GM13976 (cell line): Measurements from ENCODE around the gene DYNLL2.
"Not testable (repeated sequence)": the region's sequence is repeated elsewhere in the genome, so short reads cannot be mapped to it uniquely, and the experiment has no call there.

Experiments
- DNase-seq: peaks from one replicate; pipeline ENCODE4 v3.0.0; 2012; ENCODE audit warnings: low spot score
- in situ Hi-C: fragments of 300-500 bp; cut with MboI; formaldehyde crosslinking; loops from one replicate; pipeline ENCODE4 v1.12.0; 2022; ENCODE audit warnings: low sequenced_read_pairs, mixed read lengths, inconsistent platforms; ENCODE audit not compliant: unreplicated experiment
- TF ChIP-seq, protein P1 (sequence below): IDR thresholded peaks from 2 replicates; pipeline ENCODE4 v1.5.1; 2012; ENCODE audit warnings: borderline replicate concordance, mild to moderate bottlenecking; ENCODE audit not compliant: insufficient read depth; ENCODE audit errors: extremely low read depth, missing control alignments, control extremely low read depth

The DYNLL2 gene

DNA sequence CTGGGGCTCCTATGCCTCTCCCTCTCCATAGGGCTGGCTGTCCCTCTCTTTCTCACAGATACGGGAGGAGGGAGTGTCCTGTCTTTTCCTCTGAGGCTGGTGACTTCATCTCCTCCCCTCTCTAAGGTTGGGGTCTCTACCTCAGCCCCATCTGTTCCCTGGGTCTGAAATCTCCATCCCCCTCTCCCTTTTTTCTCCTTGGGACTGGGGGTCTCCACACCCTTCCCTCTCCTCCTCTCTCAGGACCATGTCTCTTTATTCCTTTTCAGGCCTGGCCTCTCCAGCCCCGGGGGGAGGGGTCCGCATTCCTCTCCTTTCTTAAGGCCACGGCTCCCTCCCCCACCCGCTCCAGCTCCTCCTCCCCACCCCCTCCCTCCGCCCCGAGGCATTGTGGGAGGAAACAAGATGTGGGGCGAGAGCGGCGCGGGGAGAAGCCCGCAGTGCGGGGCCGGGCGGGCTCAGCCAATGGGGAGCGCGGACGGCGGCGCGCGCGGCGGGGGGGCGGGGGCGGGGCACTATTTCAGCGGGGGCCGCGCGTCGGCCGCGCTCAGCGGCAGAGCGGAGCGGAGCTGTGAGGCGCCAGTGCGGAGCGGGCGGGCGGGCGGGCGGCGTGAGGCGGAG is at the start of gene DYNLL2:
DYNLL2 (plus strand) TSS at position 550 of the 621 bp plus-strand sequence. CDS start 3,672 bp downstream, outside the sequence.
- peak; percentile 96 for DNase-seq
- TF ChIP-seq, protein P1, sequence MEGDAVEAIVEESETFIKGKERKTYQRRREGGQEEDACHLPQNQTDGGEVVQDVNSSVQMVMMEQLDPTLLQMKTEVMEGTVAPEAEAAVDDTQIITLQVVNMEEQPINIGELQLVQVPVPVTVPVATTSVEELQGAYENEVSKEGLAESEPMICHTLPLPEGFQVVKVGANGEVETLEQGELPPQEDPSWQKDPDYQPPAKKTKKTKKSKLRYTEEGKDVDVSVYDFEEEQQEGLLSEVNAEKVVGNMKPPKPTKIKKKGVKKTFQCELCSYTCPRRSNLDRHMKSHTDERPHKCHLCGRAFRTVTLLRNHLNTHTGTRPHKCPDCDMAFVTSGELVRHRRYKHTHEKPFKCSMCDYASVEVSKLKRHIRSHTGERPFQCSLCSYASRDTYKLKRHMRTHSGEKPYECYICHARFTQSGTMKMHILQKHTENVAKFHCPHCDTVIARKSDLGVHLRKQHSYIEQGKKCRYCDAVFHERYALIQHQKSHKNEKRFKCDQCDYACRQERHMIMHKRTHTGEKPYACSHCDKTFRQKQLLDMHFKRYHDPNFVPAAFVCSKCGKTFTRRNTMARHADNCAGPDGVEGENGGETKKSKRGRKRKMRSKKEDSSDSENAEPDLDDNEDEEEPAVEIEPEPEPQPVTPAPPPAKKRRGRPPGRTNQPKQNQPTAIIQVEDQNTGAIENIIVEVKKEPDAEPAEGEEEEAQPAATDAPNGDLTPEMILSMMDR: no peak
- in situ Hi-C loops: no loop called here

DNA sequence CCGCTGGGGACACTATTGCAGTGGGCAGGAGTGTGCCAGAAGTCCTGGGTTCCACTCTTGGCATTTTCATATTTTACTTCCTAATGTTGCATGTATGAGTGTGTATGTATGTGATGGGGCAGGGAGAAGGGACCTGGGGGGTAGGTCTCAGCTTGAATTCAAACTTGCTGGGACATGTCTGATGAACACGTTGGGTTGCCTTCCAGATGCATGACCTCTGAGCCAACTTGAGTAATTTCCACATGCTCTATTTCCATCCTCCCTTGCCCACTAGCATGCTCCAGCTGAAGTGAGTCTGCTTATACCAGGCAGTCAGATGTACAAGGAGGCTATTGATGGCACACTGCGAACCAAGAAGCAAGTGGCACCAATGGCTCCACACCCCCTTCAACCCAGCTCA is 43.2 kb upstream of the DYNLL2 start:
- in situ Hi-C loops: no loop called here
- TF ChIP-seq, protein P1: no peak
- no peak for DNase-seq

DNA sequence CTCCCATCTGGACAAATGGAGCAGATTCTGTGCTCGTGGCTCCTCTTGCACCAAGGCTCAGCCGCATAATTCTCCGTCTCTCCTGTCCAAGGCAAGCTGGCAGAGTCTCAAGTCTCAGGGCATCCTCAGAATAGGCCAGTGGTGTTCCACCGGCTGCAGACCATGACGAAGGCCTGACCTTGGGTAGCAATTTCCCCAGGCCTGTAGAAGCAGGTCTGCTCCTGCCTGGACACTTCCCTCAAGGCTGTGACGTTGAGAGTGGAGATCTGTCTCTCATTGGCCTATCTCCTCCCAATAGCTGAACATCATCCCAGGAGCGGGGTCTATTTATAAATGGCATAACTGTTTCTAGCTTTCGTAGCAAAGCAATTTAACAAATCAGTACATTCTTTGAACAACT is 42.8 kb upstream of the DYNLL2 start:
- no peak for DNase-seq
- in situ Hi-C loops: no loop called here
- TF ChIP-seq, protein P1: no peak

DNA sequence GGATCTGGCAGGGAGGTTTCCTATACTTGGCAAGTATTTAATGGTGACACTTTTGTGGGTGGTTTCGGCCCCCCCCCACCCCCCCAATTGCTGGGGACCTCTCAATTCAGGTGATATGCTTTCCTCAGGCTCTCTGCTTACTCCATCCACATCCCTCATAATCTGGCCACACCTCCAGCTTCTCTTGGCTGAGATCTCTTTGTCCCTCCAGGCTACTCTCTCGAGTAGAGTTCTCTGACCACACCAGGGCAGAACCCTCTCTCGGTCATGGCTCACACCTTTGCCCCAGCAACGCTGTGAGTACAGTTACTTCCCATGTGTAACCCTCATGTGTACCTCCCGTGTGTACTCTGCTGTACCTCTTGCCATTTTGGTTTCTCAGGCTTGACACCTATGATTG is 42.1 kb upstream of the DYNLL2 start:
- no peak for DNase-seq
- TF ChIP-seq, protein P1: no peak
- in situ Hi-C loops: no loop called here

DNA sequence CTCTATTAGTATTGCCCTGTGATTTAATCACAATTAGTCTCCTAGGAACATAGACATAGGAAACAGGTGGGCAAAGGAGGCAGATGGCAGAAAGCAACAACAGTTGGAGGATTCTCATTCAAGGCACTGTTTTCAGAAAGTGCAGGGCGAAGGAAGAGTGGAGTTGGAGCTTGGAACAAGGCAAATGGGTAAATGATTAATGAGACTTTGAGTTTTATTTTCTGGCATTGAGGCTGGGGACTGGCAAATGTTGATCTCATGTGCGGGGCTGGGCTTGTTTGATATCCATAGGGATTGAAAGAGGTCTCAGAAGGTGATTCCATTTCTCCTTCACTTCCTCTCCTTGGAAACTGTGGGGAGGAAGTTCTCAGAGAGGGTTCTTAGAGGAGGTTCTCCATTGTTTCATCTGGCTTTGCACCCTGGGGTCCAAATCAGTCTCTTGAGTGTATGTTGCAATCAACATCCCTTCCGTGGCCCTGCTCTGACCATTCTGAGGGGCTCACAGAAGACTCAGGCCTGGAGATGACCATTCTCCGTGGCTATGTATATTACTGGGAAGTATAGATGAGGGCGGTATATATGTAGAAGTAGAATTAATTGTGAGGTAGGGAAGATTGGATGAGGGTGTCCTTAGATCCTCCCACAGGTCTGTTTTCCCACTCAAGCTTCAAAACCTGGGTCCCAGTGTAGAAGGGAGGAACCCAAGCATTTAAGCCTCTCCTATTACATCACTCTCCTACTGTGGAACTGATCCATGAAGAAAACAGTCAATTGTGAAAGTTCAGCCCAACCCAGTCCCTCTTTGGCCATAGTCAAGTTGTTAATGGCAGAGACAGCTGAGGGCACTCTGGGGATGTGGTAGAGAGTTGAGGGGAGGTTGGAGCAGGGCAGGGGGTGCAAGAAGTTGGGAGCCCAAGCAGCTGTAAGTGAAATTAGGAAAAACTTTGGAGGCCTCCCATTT is 39.7 kb upstream of the DYNLL2 start:
- in situ Hi-C loops: no loop called here
- TF ChIP-seq, protein P1: no peak
- no peak for DNase-seq

DNA sequence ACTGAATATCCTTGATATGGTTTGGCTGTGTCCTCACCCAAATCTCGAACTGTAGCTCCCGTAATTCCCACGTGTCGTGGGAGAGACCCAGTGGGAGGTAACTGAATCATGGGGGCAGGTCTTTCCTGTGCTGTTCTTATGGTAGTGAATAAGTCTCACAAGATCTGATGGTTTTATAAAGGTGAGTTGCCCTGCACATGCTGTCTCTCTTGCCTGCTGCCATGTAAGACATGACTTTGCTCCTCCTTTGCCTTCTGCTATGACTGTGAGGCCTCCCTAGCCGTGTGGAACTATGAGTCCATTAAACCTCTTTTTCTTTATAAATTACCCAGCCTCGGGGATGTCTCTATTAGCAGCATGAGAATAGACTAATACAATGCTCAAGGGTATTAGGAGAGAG is 39.0 kb upstream of the DYNLL2 start:
- DNase-seq, in situ Hi-C loops: not testable (repeated sequence)
